ENCODE results near the gene KDM7A.
"Not testable (repeated sequence)": the region's sequence is repeated elsewhere in the genome, so short reads cannot be mapped to it uniquely, and the experiment has no call there.

The KDM7A gene

GRCh38 chr7:140176811-140177702, at the start of gene KDM7A:
TSS of gene KDM7A (minus strand) at chr7:140176983. CDS start at chr7:140176937, 46 bp downstream.
- peak; percentile 66 to 84 for DNase-seq

DNA sequence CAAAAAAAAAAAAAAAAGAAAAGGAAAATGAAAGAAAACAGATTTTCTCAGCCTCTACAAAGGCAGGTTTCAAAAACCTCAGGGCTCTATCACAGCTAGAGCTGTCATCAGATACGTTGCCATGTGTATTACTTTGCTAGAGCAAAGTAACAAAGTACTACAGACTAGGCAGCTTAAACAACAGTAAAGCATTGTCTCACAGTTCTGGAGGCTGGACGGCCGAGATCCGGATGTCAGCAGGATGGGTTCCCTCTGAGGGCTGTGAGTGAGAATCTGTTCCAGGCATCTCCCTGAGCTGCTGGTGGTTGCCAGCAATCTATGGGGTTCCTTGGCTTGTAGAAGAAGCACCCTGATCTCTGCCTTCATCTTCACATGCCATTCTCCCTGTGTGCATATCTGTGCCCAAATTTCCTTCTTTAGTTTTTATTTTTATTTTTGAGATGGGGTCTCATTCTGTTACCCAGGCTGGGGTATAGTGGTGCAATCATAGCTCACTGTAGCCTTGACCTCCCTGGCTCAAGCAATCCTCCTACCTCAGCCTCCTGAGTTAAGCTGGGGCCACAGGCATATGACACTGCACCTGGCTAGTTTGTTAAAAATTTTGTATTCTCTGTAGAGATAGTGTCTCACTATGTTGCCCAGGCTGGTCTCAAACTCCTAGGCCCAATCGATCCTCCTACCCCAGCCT, 48.9 kb upstream of the KDM7A start:
- DNase-seq = no peak

GRCh38 chr7:140223515-140224221, 46.9 kb upstream of the KDM7A start:
- no peak for DNase-seq

DNA sequence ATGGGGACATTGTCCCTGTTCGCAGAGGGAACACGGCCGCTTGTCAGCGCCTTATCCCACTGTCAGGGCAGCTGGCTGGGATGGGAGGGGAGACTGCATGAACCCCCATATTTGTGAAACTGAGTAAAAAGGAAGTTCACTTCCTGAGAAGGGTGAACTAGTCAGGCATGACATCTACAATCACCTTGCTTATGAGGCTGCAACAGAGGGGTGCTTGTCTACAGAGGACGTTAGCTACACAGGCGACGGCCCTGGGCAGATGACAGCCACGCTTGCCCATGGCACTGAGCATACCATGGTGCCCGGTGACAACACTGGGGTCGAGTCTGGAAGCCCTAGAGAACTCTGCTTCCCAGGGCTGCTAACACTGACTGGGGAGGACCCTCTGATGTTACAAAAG, 46.0 kb upstream of the KDM7A start:
- DNase-seq = no peak

DNA sequence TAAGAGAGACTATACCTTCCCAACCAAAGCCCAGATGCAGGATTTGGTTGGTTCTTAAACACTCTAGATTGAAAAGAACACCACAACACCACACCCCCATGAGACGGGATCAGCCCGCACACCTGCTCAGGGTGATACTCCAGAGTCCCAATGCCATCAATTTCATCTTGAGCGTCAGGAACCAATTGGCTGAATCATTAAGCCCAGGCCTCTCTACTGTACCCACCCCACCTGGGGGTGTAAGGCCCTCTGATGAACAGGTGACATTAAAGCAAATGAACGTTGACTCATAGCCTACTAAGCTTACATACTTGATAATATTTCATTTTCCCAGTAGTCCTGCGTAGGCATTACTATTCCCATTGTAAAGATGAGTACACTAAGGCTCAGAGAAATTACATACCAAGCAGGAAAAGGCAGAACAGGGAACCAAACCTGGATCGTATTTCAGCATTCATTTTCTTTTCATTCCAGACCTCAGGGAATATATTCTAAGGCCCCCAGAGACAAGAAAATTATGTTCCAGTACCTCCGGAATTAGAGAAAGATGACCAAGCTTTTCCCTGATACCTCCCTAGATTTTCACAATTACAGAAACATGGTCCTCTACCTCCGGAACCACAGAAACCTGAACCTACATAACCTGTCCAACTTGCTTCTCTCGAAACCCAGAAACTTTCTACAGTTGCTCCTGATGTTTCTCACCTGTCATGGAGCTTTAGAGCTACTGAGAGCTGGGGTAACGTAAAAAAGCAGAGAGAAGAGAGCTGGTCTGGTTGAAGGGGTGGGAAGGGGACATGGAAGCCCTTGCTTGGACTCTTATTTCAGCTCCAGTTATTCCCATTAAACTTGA, 43.1 kb upstream of the KDM7A start:
- no peak for DNase-seq

DNA sequence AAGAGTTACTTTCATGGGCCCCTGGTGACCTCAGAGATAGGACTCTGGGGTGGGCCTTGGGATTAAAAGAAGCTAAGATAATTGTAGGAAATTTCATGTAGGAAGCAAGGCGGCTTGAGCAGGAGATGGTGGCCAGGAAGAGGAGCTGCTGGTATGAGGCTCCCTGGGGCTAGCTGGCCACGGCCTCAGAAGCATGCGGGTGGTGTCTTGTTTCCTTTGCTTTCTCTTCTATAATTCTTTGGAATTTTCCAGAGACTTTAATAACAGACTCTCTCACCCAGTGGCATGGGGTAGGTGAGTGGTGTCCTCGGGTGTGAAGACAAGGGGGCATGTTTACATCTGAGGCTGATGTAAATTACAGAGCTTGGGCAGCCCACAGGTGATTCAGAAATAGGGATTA, 41.9 kb upstream of the KDM7A start:
- no peak for DNase-seq

DNA sequence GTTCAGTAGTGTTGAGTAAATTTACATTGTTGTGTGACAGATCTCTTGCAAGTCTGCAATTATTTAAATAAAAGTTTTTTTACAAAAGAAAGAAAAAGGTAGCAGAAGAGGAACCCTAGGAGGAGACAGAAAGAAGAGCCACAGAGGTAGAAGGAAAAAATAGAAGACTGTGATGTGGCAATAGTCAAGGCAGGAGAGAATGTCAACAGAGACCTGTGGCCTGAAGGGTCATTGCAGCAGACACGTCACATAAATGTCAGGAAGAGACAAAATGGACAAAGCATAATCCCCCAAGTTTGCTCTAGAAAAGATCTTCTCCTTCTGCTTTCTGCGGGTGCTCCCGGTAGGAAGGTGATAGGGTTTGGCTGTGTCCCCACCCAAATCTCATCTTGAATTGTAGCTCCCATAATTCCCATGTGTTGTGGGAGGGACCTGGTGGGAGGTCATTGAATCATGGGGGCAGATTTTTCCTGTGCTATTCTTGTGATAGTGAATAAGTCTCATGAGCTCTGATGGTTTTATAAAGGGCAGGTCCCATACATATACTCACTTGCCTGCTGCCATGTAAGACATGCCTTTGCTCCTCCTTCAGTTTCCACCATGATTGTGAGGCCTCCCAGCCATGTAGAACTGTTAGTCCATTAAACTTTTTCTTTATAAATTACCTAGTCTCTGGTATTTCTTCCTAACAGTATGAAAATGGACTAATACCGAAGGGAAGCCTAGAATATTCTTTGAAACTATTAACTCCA, 41.1 kb upstream of the KDM7A start:
- DNase-seq = no peak

DNA sequence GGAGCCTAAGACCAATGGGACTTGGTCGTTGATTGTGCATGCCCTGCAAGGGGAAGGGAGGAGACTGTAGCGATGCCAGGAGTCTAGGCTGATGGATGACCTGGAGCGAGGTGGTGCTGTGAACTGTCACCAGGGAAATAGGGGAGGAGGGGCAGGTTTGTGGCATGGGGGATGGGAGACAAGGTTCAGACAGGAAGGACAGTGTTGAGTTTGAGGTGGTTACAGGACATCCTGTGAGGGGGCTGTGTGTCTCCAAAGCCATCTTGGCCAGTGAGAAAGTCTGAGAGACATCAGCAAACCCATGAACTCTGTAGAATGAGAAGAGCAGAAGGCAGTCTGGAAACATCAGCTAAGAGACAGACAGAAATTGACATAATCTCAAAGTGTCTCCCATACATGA, 38.5 kb upstream of the KDM7A start:
- no peak for DNase-seq

DNA sequence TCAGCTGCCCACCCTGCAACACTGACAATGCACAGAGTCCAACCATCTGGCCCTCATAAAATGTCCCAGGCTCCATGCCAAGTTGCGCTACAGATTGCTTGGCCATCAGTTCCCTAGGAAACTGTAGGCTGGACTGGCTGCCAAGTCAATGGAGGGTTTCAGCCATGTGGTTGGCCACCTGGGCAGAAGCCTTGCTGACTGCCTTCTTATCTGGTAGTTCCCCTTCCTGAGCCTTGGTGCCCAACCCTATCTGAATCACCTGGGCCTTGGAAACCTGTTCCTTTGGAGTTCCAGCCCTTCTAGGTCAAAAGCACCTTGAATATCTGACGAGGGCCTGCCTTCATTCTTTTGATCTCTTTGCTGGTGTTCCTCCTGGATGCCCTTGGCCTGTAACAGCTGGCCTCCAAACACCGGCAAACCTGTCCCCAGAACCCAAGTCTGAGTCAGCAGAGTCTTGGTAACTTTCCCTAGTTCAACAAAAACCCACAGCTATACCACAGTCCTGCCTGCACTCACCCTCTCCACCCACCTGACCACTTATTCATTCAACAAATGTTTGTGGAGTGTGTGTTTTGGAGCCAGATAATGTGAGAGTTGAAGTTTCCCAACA, 37.4 kb upstream of the KDM7A start:
- DNase-seq = no peak

DNA sequence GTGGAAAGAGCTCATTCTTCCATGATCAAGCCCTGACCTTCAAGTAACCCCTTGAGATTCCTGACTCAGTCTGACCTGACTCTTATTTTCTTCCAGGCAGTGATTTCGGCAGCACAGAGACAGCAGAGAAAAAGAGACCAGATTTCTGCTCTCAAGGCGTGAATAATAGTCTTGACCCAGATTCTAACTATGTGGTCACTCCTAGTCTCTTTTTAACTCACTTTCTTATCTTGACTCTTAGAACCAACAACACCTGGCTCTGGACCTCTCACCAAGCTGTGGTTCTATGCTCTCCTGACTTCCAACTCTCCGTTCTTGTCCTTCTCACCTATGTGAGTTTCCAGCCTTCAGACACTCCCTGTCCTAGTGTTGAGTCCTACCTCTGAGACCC, 36.9 kb upstream of the KDM7A start:
- DNase-seq = no peak

GRCh38 chr7:140212100-140212881, 35.5 kb upstream of the KDM7A start:
- no peak for DNase-seq

DNA sequence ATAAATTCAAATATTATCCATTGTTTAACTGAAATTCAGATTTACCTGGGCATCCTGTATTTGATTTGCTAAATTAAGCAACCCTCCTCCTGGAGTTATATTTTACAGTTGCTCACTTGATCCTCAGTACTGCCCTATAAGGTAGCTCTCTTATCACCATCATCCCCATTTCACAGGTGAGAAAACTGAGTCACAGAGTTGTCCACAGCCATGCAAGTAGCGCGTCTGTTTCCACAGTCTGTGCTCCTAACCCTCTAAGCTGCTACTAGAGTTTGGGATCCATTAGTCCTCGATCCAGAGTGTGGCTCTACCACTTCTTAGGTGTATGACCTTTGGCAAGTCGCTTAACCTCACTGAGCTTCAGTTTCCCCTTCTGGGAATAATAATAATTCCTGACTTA, 34.9 kb upstream of the KDM7A start:
- DNase-seq = no peak

GRCh38 chr7:140209866-140210609, 33.3 kb upstream of the KDM7A start:
- DNase-seq = peak; percentile 29 to 57

DNA sequence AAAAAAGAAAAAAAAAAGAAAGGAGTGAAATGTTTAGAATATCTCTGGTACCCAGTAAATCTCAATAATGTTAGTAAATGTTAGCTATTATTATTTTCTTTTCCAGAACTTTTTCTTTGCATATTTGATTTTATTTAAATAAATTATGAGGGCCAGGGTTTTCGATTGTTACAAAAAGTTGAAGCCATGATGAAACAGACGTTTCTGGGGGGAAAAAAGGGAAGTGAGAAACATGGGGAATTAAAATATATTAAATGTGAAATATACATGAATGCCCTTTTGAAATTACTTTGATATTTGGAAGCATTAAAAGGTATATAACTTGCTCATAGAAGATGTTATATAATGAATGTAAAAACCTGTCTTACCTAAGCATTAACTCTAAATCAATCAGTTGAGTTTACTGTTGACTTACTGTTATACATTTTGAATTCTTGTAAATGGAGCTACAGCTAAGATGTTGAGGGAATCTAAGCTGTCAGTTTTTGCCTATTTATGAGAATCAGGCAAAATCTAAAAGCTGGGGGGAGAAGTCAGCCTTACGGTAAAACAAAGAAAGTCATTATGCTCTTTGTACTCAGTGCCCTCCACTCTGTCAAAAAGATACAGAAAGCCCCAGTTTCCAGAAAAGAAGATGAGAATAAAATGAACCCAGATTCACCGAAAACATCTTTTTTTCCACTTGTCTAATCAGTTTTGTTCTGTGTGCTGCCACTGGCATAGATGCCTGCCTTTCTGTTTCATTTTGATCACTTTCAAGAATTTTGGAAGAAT, 30.0 kb upstream of the KDM7A start:
- DNase-seq = no peak

DNA sequence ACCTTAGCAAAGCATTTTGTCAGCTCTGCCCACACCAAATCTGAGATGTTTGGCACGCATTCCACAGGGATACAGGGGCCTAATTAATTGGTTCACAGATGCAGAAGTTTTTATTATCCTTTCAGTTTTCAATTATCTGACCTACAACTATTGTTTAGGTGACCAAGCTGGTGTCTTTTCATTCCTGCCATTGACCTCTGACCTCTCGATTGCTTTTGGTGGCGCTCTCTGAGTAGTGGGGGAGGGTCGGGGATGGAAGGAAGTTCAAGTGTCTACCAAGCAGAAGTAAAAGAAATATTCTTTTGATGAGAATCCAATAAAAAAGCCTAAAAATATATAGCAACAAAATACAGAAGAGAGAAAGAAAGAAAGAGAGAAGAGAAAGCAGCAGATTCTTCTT, 28.8 kb upstream of the KDM7A start:
- no peak for DNase-seq

- no peak for DNase-seq
Measured at GRCh38 chr7:140203556-140203955, 26.8 kb upstream of the KDM7A start.

- DNase-seq = not testable (repeated sequence)
Measured at GRCh38 chr7:140202942-140203341, 26.2 kb upstream of the KDM7A start.

GRCh38 chr7:140201393-140201792, 24.6 kb upstream of the KDM7A start:
- DNase-seq = no peak

Measured in bone marrow (tissue), 2 donors.